CD4-positive, alpha-beta T cell treated with Interleukin-17A for 4 hours (primary cell): ENCODE results near the gene CDC14A.
A peak's percentile ranks its signal among the peaks of the same experiment; 100 is the strongest.
"Not testable (repeated sequence)": the region's sequence is repeated elsewhere in the genome, so short reads cannot be mapped to it uniquely, and the experiment has no call there.

Experiments
- DNase-seq: peaks from one replicate; pipeline ENCODE4 v3.0.0-alpha.2; 2020; ENCODE audit warnings: mixed read lengths

The CDC14A gene

DNA sequence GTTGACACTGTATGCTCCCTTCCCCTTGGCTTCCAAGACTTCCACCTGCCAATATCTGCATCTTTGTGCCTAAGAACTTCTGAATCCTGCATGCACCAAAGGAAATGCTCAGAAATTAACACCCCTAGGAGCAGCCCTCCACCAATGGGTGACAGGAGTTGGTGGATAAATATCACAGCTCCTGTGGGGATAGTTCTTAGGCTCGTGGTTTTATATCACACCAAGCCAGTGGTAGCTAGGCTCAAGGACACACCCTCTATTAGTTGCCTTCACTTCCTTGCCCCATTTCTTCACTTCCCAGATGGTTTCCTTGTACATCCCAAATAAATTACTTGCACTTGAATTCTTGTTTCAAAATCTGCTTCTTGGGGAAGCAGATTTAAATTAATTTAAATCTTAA is 16.9 kb upstream of the CDC14A start:
- no peak for DNase-seq

DNA sequence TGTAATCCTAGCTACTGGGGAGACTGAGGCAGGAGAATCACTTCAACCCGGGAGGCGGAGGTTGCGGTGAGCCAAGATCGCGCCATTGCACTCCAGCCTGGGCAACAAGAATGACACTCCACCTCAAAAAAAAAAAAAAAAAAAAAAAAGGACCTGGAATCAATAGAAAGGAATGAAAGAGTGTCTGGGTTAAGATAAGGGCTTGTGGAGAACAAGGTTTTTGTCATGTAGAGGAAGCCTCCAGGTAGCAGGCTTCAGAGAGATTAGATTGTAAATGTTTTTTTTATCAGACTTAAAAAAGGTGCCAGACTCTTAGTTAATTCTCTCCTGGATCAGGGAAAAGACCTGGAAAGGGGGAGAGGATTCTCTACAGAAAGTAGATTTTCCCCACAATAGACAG is 14.4 kb upstream of the CDC14A start:
- DNase-seq = not testable (repeated sequence)

DNA sequence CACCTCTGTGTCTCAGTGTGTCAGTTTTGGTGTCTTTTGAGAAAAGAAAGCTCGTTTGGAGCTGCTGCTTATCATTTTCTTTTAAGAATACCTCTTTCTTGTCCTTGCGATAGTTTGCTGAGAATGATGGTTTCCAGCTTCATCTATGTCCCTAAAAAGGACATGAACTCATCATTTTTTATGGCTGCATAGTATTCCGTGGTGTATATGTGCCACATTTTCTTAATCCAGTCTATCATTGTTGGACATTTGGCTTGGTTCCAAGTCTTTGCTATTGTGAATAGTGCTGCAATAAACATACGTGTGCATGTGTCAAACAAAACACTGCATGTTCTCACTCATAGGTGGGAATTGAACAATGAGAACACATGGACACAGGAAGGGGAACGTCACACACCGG is 12.6 kb upstream of the CDC14A start:
- DNase-seq = not testable (repeated sequence)

DNA sequence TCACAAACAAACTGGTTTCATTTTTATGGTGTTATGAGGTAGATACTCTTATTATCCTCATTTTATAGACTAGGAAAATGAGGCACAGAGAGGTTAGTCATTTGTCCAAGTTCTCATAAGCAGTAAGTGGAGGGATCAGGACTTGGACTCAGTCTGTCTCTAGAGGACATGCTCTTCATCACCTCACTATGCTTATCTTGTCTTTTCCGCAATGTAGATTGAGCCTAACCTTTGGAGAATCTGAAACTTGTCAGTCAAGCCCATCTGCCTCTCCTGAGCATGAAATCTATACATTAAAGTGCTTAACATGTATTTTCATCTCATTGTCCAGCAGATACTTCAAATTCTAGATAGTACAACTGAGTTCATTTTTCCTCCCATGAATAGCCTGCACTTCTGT is 11.8 kb upstream of the CDC14A start:
- DNase-seq = no peak

DNA sequence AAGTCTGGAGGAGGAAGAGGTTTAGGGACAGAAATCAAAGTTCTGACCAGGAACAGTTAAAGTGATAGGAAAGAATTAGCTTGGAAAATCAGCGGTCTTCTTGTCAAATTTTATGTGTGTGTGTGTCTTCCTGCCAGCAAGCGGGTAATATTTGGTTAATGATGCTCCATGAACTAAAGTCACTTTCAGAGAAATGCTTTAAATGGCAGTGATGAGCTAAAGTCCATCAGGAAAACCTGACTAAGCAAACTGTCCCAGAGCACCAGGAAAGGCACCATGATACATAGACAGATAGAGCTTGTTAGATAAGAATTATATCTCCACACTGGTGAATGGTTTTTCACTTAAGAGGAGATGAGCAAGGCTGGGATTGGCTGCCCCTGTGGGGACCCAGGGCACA is 10.0 kb upstream of the CDC14A start:
- DNase-seq = no peak

DNA sequence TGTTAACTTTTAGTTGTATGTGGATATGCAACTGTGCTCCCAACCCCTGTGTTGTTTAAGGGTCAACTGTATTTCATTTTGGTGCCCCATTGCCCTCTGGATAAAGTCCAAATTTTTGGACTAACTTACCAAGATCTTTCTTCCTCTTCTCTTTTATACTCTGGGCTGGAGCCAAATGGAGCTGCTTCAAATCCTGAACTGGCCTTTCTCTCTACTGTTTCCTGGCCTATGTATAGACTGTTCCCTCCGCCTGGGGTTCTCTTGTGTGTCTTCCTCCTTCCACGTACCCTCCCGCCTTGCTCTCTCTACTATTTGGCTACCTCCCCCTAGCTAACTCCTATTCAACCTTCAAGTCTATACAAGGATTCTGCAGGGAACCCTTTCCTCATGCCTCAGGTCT is 8.4 kb upstream of the CDC14A start:
- DNase-seq = no peak

GRCh38 chr1:100344774-100345173 is 7.5 kb upstream of the CDC14A start:
- no peak for DNase-seq

- no peak for DNase-seq
Measured at GRCh38 chr1:100346387-100346786, 5.9 kb upstream of the CDC14A start.

- DNase-seq = no peak
Measured at GRCh38 chr1:100347009-100347966, 5.0 kb upstream of the CDC14A start.

DNA sequence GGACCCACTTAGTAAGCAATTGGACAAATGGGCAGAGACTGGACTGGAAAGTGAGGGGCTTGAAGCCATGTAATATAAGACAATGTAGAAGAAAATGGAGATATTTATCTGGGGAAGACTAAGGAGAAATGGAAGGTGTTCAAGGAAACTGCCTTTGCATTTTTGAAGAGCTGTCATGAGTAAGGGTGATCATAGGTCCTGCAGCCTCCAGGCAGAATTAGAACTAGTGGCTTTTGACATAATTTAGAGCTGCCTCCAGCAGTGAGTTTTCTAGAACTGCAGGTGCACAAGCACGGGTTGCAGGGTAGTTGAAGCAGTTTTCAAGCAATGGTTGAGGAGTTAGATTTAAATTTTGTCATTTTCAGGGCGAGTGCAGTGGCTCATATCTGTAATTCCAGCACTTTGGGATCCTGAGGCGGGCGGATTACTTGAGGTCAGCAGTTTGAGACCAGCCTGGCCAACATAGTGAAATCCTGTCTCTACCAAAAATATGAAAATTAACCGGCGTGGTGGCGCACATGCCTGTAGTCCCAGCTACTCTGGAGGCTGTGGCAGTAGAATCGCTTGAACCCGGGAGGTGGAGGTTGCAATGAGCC is 3.7 kb upstream of the CDC14A start:
- DNase-seq = no peak

DNA sequence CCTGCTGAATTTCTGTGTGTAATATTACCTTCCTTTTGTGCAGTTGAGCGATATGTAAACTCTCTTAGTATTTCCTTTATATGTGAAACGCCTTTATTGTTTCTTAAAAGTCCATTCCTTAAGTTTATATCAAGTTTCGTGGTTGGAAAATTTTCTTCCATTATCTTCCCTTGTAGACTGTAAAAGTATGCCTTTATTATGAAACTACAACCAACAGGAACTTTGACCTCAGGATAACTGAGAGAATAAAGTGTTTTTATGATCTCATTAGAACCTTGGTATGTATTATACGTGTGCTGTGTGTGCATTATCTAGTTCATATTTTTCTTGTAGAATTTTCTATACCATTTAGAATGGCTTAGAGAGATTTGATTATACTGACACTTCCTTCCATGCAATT is 3.1 kb upstream of the CDC14A start:
- no peak for DNase-seq

DNA sequence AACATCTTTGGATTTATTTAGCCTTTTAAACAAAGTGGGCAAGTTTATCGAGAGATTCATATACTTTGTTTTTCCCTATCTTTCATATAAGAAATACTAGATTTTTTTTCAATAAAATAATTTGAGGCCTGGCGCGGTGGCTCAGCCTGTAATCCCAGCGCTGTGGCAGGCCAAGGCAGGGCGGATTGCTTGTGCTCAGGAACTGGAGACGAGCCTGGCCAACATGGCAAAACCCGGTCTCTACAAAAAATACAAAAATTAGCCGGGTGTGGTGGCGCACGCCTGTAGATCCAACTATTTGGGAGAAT is 1.6 kb upstream of the CDC14A start:
- no peak for DNase-seq

GRCh38 chr1:100351095-100351887 is 1.0 kb upstream of the CDC14A start:
- DNase-seq = peak; percentile 88

- peak; percentile 55 for DNase-seq
Measured at GRCh38 chr1:100353071-100353801, 930 bp downstream of the CDC14A start.

DNA sequence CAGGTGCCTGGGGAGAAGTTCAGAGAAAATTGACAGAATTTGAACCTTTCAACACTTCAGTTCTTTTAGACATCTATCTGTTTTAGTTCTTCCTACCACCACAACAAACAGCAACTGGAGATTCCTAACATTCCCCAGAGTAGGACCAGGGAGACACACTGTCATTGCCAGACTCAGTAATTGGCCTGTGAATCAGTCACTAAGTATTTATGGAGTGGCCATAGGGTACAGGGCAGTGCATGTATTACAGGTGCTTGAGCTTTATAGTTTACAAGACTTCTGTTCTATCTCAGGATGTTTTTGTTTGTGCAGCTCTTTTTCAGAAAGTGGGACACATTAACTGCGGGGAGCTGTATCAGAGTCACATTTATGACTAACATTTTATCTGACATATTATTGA is 1.7 kb downstream of the CDC14A start:
- DNase-seq = no peak

GRCh38 chr1:100354971-100355394 is 2.7 kb downstream of the CDC14A start:
- peak; percentile 52 for DNase-seq

GRCh38 chr1:100358210-100358609 is 5.9 kb downstream of the CDC14A start:
- peak; percentile 41 for DNase-seq

DNA sequence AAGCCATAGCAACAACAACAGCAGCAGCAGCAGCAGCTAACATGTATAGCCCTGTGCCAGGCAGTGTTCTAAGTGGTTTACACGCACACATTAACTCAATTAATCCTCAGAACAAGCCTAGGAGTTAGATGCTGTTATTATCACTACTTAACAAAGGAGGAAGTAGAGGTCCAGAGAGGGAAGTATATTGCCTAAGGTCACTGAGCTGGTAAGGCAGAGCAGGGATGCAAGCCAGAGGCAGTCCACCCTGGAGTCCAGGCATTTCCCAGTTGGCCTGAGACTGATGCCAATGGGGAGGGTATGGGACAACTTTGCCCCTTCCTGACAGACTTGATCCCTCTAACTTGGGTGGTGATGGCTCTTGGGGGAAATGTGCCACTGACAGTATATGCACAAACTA is 6.8 kb downstream of the CDC14A start:
- DNase-seq = no peak

DNA sequence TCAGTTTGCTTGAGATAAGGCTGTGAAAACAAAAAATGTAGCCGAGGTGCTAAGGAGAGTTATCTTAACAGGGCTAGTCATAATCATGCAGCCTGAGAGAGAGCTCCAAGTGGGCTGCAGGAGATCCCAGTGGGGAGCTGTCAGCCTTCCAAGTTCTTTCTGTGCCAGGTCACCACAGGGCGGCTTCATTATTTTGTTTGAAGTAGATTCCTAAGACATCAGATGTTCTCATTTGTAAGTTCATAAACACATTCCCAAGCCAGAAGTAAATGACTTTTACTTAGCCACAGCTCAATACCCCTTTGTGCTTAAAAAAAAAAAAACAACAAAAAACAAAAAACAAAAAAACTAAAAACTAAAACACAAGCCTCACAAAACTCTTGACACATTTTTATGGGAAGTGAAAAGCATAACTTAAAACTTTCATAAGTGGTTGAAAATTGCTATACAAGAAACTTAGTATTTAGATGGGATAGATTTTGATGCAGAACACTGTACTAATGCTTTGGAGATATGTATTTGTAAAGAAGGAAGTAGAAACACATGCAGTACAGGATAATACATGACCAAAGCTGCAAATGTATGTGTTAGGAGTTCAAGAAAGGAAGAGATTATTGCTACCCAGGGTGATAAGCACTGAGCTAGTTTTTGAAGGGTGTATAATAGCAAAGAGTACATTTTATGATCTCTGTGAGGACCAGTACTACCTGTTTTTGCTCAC is 8.6 kb downstream of the CDC14A start:
- DNase-seq = no peak

DNA sequence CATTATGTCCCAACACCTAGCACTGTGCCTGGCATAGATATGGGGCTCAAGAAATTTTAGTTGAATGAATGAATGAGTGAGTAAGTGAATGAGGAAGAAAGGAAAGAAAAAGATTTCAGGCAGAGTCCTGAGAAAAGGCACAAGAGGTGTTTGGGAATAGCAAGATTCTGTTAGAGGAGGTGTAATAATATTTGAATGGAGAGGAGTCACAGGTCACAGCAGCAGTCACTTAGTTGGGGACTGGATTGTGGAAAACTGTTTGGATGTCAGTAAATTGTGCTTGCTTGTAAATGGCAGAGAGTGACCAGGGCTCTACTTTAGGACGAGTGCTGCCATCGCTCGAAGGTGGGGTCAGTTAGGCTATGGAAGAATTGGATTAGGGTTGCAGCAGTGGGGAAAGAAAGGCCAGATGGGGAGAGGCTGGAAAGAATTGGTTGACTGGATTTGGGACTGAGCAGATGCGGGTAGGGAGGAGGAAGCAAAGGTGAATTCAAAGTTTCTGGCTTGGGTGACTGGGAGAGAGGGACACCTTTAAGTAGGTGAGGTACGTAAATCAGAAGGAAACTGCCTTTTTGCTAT is 9.3 kb downstream of the CDC14A start:
- no peak for DNase-seq

DNA sequence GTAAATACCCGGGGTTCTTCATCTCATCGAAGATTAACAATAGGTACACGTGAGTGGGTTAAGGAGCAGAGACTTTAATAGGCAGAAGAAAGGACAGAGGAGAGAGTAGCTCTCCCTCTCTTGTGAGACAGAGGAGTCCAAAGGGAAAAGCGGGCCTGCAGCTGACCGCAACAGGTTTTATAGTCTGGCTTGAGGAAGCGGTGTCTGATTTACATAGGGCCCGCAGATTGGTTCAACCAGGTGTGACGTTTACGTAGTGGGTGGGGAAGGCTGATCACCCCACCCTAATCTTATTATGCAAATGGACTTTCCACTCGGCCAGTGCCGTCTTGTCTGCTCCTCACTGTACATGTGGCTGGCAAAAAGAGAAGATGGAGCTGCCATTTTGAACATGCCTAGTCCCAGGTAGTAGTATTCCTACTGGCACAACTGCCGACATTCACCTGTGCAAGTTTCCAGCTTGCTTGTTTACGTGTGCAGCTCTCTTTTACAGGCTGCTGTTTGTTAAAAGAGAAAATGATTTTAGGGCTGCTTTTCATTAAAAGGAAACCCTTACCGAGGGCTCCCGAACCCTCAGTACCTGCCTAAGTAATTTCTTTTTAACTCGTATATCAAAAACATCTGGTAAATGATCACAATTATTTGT is 10.6 kb downstream of the CDC14A start:
- DNase-seq = no peak
